Liver (tissue), 3 donors: ENCODE measurements around the gene LRRC7.

Experiments used
- ATF3 ChIP-seq: IDR thresholded peaks from 2 replicates; pipeline ENCODE4 v1.6.1; 2016; ENCODE audit warnings: antibody characterized with exemption
- EGR1 ChIP-seq, 2 donors: IDR thresholded peaks; 2 replicates each; pipeline ENCODE4 v1.6.1; 2016 to 2018; ENCODE audit warnings: antibody characterized with exemption in 2 of 2, low read depth in 2 of 2
- GABPA ChIP-seq, 2 donors: IDR thresholded peaks in 1 of 2; conservative IDR thresholded peaks in 1 of 2; 2 replicates each; pipeline ENCODE4 v1.6.1; 2016; ENCODE audit warnings: antibody characterized with exemption in 2 of 2, mild to moderate bottlenecking in 1 of 2, moderate library complexity in 1 of 2
- HNF4G ChIP-seq: IDR thresholded peaks from 2 replicates; pipeline ENCODE4 v1.6.1; 2016; ENCODE audit warnings: antibody characterized with exemption
- JUND ChIP-seq, 2 donors: IDR thresholded peaks; 2 replicates each; pipeline ENCODE4 v1.6.1; 2016; ENCODE audit warnings: antibody characterized with exemption in 2 of 2
- MAX ChIP-seq: IDR thresholded peaks from 2 replicates; pipeline ENCODE4 v1.6.1; 2016; ENCODE audit warnings: antibody characterized with exemption
- NR2F2 ChIP-seq: IDR thresholded peaks from 2 replicates; pipeline ENCODE4 v1.6.1; 2016; ENCODE audit warnings: antibody characterized with exemption
- RAD21 ChIP-seq, 2 donors: IDR thresholded peaks; 2 replicates each; pipeline ENCODE4 v1.6.1; 2016; ENCODE audit warnings: antibody characterized with exemption in 2 of 2, mild to moderate bottlenecking in 2 of 2
- TAF1 ChIP-seq: conservative IDR thresholded peaks from 2 replicates; pipeline ENCODE4 v1.6.1; 2016; ENCODE audit warnings: antibody characterized with exemption, mild to moderate bottlenecking
- YY1 ChIP-seq: IDR thresholded peaks from 2 replicates; pipeline ENCODE4 v1.6.1; 2016; ENCODE audit warnings: antibody characterized with exemption, mild to moderate bottlenecking
- TF ChIP-seq, protein P1 (sequence below): fragments of 150-350 bp; IDR thresholded peaks from 2 replicates; pipeline ENCODE4 v1.5.1; 2017; ENCODE audit warnings: improper control_type of control experiment, low read depth, low read length; ENCODE audit not compliant: missing input control
- TF ChIP-seq, protein P2 (sequence below): IDR thresholded peaks from 2 replicates; pipeline ENCODE4 v1.6.1; 2016; ENCODE audit warnings: antibody characterized with exemption, mild to moderate bottlenecking
- donor health status: healthy.
- donor health status: healthy.

GRCh38 chr1:69827732-69828131 lies 260.0 kb downstream of the LRRC7 start:
- no peak for TF ChIP-seq NR2F2
- TF ChIP-seq, protein P1, sequence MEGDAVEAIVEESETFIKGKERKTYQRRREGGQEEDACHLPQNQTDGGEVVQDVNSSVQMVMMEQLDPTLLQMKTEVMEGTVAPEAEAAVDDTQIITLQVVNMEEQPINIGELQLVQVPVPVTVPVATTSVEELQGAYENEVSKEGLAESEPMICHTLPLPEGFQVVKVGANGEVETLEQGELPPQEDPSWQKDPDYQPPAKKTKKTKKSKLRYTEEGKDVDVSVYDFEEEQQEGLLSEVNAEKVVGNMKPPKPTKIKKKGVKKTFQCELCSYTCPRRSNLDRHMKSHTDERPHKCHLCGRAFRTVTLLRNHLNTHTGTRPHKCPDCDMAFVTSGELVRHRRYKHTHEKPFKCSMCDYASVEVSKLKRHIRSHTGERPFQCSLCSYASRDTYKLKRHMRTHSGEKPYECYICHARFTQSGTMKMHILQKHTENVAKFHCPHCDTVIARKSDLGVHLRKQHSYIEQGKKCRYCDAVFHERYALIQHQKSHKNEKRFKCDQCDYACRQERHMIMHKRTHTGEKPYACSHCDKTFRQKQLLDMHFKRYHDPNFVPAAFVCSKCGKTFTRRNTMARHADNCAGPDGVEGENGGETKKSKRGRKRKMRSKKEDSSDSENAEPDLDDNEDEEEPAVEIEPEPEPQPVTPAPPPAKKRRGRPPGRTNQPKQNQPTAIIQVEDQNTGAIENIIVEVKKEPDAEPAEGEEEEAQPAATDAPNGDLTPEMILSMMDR = no peak
- TF ChIP-seq YY1 = no peak
- TF ChIP-seq RAD21 (IDR thresholded peaks at IDR 0.05) = no peak
- TF ChIP-seq JUND (IDR thresholded peaks at IDR 0.05) = no peak
- TF ChIP-seq ATF3 = no peak
- no peak for TF ChIP-seq TAF1
- TF ChIP-seq EGR1 (IDR thresholded peaks at IDR 0.05; ENCODE audit: low read depth in 2 of 2) = no peak
- TF ChIP-seq MAX = no peak
- no peak for TF ChIP-seq HNF4G
- TF ChIP-seq, protein P2, sequence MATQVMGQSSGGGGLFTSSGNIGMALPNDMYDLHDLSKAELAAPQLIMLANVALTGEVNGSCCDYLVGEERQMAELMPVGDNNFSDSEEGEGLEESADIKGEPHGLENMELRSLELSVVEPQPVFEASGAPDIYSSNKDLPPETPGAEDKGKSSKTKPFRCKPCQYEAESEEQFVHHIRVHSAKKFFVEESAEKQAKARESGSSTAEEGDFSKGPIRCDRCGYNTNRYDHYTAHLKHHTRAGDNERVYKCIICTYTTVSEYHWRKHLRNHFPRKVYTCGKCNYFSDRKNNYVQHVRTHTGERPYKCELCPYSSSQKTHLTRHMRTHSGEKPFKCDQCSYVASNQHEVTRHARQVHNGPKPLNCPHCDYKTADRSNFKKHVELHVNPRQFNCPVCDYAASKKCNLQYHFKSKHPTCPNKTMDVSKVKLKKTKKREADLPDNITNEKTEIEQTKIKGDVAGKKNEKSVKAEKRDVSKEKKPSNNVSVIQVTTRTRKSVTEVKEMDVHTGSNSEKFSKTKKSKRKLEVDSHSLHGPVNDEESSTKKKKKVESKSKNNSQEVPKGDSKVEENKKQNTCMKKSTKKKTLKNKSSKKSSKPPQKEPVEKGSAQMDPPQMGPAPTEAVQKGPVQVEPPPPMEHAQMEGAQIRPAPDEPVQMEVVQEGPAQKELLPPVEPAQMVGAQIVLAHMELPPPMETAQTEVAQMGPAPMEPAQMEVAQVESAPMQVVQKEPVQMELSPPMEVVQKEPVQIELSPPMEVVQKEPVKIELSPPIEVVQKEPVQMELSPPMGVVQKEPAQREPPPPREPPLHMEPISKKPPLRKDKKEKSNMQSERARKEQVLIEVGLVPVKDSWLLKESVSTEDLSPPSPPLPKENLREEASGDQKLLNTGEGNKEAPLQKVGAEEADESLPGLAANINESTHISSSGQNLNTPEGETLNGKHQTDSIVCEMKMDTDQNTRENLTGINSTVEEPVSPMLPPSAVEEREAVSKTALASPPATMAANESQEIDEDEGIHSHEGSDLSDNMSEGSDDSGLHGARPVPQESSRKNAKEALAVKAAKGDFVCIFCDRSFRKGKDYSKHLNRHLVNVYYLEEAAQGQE = no peak
- TF ChIP-seq GABPA (IDR thresholded peaks at IDR 0.05 in 1 of 2, conservative IDR thresholded peaks at IDR 0.05 in 1 of 2) = no peak
